ENCODE measurements around the gene LARGE1.
A peak's percentile ranks its signal among the peaks of the same experiment; 100 is the strongest.

LARGE1 gene

DNA sequence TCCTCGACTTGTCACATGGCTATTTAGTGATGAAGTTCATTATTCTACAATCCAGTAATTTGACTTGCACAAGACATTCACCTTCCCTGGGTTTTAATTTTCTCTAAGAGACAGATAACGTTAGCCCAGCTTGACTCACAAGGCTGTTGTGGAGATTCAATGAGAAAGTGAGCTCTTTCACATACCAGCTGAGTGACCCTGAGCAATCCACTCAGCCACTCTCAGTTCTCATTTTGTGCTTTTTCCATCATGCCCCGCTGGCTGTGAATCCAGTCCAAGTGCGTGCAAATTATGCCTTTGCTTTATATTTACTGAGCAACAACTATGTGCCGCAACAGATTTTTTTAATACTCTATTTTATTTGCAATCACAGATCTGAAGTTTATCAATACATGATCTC is 176.5 kb downstream of the LARGE1 start:
- in situ Hi-C loops (cut with HindIII; ENCODE audit: low sequenced_read_pairs), result no loop called here
- H3K4me3 ChIP-seq (ENCODE audit: low read depth, low read length), result no peak overlapping the region
- TF ChIP-seq, protein P1, sequence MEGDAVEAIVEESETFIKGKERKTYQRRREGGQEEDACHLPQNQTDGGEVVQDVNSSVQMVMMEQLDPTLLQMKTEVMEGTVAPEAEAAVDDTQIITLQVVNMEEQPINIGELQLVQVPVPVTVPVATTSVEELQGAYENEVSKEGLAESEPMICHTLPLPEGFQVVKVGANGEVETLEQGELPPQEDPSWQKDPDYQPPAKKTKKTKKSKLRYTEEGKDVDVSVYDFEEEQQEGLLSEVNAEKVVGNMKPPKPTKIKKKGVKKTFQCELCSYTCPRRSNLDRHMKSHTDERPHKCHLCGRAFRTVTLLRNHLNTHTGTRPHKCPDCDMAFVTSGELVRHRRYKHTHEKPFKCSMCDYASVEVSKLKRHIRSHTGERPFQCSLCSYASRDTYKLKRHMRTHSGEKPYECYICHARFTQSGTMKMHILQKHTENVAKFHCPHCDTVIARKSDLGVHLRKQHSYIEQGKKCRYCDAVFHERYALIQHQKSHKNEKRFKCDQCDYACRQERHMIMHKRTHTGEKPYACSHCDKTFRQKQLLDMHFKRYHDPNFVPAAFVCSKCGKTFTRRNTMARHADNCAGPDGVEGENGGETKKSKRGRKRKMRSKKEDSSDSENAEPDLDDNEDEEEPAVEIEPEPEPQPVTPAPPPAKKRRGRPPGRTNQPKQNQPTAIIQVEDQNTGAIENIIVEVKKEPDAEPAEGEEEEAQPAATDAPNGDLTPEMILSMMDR (IDR thresholded peaks at IDR 0.05; ENCODE audit: low read depth, low read length), result no peak
- no peak for DNase-seq (ENCODE audit: low read depth, low spot score)

DNA sequence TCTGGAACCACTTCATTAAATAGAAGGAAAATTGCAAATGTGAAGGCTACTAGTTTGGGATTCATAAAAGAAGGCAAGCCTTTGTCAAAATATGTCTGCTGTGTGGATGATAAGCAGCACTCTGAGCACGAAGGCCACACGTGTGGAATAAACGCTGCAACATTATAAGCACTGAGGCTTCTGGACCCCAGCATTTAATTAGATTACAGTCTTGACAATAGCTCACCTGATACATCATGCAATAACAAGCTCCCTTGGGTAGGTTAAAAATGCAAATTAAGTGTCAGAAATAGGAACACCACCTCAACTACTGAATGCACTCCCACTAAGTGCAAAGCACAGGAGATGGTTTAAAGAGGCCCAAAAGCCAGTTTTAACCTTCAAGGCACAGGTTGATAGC is 179.3 kb downstream of the LARGE1 start:
- in situ Hi-C loops (cut with HindIII; ENCODE audit: low sequenced_read_pairs), result no loop called here
- DNase-seq (ENCODE audit: low read depth, low spot score), result no peak
- H3K4me3 ChIP-seq (ENCODE audit: low read depth, low read length), result no peak overlapping the region
- TF ChIP-seq, protein P1 (IDR thresholded peaks at IDR 0.05; ENCODE audit: low read depth, low read length), result no peak

DNA sequence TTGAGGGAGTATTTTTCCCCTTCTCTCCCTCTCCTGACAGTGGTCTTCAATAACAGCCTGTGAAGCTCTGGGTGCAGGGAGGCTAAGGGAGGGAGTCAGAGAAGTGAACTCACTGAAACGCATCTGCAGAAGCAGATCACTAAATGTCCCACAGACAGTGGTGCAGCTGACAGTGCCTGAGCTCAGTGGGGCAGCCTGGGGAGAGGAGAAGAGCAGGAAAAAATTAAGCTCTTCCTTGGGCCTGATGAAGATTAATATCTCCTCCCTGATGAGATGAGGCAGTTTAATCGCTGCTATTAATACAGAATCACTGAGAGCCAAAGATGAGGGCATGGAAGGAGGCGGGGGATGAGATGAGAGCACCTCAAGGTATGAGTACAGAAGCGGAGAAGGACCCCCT is 180.8 kb downstream of the LARGE1 start:
- no peak for DNase-seq (ENCODE audit: low read depth, low spot score)
- no peak overlapping the region for H3K4me3 ChIP-seq (ENCODE audit: low read depth, low read length)
- in situ Hi-C loops (cut with HindIII; ENCODE audit: low sequenced_read_pairs), result no loop called here
- TF ChIP-seq, protein P1 (IDR thresholded peaks at IDR 0.05; ENCODE audit: low read depth, low read length), result no peak

DNA sequence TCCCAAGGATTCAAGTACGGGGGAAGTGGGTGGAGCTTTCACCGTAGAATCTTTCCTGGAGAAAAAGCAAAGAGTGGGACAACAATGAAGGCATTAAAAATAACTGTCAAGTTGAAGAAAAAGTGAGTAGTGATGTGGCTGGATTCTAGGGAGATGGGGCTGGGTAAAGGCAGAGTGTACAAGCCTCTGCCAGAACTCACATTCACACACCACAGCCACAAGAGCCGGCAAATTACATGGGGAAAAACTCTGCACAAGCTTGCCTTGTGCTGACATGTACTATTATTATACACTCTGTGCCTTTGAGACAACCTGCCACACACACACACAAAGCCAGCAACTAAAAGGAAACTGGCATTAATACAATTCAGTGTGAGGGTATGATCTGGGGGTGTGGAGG is 182.6 kb downstream of the LARGE1 start:
- no peak for DNase-seq (ENCODE audit: low read depth, low spot score)
- in situ Hi-C loops (cut with HindIII; ENCODE audit: low sequenced_read_pairs), result no loop called here
- TF ChIP-seq, protein P1 (IDR thresholded peaks at IDR 0.05; ENCODE audit: low read depth, low read length), result no peak
- no peak overlapping the region for H3K4me3 ChIP-seq (ENCODE audit: low read depth, low read length)

DNA sequence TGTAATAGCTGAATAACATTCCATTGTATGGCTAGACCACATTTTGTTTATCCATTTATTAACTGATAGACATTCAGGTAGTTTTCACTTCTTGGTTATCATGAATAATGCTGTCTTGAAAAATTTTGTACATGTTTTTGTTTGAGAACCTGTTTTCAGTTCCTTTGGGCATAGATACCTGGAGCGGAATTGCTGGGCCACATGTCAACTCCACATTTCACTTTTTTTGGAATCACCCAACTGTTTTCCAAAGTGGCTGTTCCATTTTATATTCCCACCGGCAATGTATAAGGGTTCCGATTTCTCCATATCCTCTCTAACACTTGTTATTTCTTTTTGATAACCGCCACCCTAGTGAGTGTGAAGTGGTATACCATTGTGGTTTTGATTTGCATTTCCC is 184.3 kb downstream of the LARGE1 start:
- DNase-seq (ENCODE audit: low read depth, low spot score), result no peak
- no peak overlapping the region for H3K4me3 ChIP-seq (ENCODE audit: low read depth, low read length)
- in situ Hi-C loops (cut with HindIII; ENCODE audit: low sequenced_read_pairs), result no loop called here
- TF ChIP-seq, protein P1 (IDR thresholded peaks at IDR 0.05; ENCODE audit: low read depth, low read length), result no peak

DNA sequence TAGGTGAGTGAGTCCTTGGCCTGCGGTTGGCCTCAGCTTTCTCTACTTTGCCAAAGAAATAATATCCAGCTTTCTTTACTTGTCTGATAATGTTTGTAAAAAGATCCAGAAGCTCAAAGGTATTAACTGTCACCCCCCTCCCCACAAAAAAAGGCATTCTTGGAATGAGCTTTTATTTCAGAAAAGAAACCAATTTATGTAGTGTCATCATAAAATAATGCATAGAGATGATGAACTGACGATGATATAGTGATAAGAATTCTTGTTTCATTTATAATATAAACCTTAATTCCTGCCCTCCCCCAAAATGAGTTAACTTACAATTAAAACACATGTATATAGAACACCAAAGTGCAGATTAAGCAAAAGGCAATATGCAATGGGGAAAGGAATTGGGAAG is 191.4 kb downstream of the LARGE1 start:
- TF ChIP-seq, protein P1 (IDR thresholded peaks at IDR 0.05; ENCODE audit: low read depth, low read length), result no peak
- DNase-seq (ENCODE audit: low read depth, low spot score), result no peak
- no peak overlapping the region for H3K4me3 ChIP-seq (ENCODE audit: low read depth, low read length)
- in situ Hi-C loops (cut with HindIII; ENCODE audit: low sequenced_read_pairs), result no loop called here

DNA sequence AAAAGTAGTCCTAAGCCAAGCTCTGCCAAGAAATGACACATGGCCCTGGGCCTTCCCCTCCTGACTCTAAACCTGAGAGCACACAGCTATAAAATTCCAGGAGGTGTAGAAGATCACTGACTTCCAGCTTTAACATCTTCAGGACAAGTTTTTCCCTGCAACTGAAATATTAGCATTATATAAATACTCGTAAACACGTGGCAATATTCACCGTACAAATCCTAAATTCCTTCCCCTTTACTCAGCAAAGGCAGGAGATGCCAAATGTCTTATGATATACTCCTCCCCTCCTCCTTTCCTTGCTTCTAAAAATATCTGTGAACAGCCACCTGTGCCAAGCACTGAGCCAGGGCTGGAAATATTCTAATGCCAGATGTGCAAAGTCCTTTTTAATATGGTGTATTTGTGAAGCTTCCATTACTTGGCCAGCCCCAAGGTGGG is 194.0 kb downstream of the LARGE1 start:
- in situ Hi-C loops (cut with HindIII; ENCODE audit: low sequenced_read_pairs), result no loop called here
- H3K4me3 ChIP-seq (ENCODE audit: low read depth, low read length), result no peak overlapping the region
- DNase-seq (ENCODE audit: low read depth, low spot score), result peak; percentile 1

More for the DNA sequence above, 194.0 kb downstream of the LARGE1 start:
- TF ChIP-seq, protein P1 (IDR thresholded peaks at IDR 0.05; ENCODE audit: low read depth, low read length), result no peak

Measured in astrocyte of the spinal cord (primary cell).